Epidermal melanocyte (primary cell): ENCODE measurements around the gene GUCY2F.

Source experiments
- DNase-seq: peaks from one replicate; pipeline ENCODE4 v3.0.0; 2011; ENCODE audit warnings: low spot score; ENCODE audit not compliant: insufficient read length

GUCY2F gene

DNA sequence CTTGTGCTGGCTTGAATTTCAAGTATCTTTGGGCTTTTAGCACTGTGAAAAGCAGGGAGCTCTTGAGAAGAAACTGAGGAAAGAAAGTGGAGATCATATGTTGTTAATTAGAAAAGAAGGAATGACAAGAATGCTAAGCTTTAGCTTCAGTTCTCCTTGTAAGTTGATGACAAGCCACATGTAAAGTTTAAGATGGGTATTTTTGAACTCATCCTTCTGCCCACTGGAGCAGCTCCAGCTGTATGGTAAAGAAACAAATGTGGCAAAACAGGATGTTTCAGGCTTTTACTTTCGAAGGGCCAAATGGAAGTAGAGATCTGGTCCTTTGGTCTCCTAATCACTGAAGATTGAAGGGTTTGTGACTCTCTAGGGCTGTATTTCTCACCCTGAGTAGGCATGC lies 137.8 kb downstream of the GUCY2F start:
- DNase-seq: no peak

DNA sequence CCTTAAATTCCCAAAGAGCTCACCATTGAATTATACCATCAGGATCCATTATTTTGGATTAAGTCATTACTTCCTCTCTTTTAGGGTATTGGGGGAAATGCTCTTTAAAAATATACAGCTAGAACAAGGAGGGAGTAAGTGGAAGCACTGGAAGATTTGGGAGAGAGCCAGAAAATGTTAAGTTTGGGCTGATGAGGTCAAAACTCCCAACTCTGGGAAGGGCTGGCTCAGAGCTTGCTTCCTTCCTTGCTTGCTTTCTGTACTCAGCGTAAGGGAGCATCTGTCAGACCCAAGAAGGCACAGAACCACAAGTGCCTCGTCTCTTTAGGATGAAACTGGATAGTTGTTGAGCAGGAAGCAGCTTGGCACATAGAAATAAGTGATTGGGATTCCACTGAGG lies 138.2 kb downstream of the GUCY2F start:
- no peak for DNase-seq

GRCh38 chrX:109336141-109336540 lies 145.7 kb downstream of the GUCY2F start:
- DNase-seq: no peak

DNA sequence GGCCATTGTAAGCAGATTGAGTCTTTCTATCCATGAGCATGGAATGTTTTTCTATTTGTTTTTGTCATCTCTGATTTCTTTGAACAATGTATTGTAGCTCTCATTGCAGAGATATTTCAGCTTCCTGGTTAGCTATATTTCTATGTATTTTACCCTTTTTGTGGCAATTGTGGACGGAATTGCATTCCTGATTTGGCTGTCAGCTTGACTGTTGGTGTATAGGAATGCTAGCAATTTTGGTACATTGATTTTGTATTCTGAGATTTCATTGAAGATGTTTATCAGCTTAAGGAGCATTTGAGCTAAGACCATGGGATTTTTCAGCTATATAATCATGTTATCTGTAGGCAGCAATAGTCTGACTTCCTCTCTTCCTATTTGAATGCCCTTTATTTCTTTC lies 154.6 kb downstream of the GUCY2F start:
- DNase-seq: no peak
